Activated naive CD8-positive, alpha-beta T cell treated with anti-CD3 and anti-CD28 coated beads, Interleukin-2, amount 50 U/mL, for 24 hours (primary cell): ENCODE data around the gene TTI1.
A peak's percentile ranks its signal among the peaks of the same experiment; 100 is the strongest.

Experiments
- ATAC-seq: fragments of 150-1000 bp; cut with Tn5 transposase; one replicate; pipeline ENCODE4 v1.10.0; 2021
- DNase-seq: peaks from one replicate; pipeline ENCODE4 v3.0.0; 2021
- H3K27ac Mint-ChIP-seq: one replicate; pipeline ENCODE4 v1.8.0; 2021; ENCODE audit warnings: mild to moderate bottlenecking, mixed read lengths
- H3K27me3 Mint-ChIP-seq: one replicate; pipeline ENCODE4 v1.8.0; 2021; ENCODE audit warnings: mixed read lengths
- H3K36me3 Mint-ChIP-seq: one replicate; pipeline ENCODE4 v1.8.0; 2021; ENCODE audit warnings: low read depth, mixed read lengths
- H3K4me1 Mint-ChIP-seq: one replicate; pipeline ENCODE4 v1.8.0; 2021; ENCODE audit warnings: mixed read lengths
- H3K4me3 Mint-ChIP-seq: one replicate; pipeline ENCODE4 v1.8.0; 2021; ENCODE audit warnings: mild to moderate bottlenecking, moderate library complexity, mixed read lengths
- H3K9me3 Mint-ChIP-seq: one replicate; pipeline ENCODE4 v1.8.0; 2021; ENCODE audit warnings: mixed read lengths

TTI1 gene

DNA sequence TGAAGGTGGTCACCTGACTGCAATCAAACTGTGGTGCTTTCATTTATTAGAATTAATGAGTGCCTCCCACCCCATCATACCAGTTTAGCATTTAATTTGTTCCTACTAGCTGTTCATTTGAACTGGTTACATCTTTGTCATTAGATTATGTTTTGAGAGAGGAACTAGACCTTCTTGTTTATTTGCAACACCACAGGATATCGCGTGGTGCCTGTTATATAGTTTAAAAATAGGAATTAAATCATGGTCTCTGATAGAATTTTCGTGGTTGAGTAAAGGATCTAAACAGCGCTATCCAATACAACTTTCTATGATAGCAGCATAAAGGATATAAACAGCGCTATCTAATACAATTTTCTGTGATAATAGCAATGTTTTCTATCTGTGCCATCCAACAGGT is 3.1 kb upstream of the TTI1 start:
- no peak for ATAC-seq
- H3K27ac Mint-ChIP-seq = no peak overlapping the region
- peaks cover 49% of the 10 kb centered on the region for H3K36me3 Mint-ChIP-seq
- DNase-seq = no peak
- H3K27me3 Mint-ChIP-seq = no peaks in the 10 kb centered on the region
- peak overlapping the region; percentile 32 for H3K4me3 Mint-ChIP-seq
- H3K4me1 Mint-ChIP-seq = peaks cover 62% of the 10 kb centered on the region
- no peaks in the 10 kb centered on the region for H3K9me3 Mint-ChIP-seq

DNA sequence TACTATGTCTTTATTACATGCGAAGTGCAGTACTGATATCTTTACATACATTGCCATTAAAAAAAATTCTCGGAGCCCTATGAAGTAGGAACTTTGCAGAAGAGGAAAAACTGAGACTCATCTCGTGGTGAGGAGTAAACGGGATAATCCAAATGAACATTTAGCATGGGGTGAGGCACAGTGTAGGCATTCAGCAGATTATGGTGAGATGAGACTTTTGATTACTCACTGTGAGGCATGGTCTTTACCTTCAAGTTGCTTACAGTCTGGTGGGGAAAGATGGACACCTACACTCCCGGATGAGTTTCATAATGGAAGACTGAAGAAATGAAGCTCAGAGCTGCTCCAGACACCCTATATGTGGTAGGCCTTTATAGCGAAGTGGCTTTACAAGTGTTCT is 1.7 kb upstream of the TTI1 start:
- no peaks in the 10 kb centered on the region for H3K27me3 Mint-ChIP-seq
- H3K27ac Mint-ChIP-seq = peak overlapping the region; percentile 98
- peaks cover 66% of the 10 kb centered on the region for H3K4me1 Mint-ChIP-seq
- ATAC-seq = no peak
- peak overlapping the region; percentile 89 for H3K4me3 Mint-ChIP-seq
- H3K9me3 Mint-ChIP-seq = no peaks in the 10 kb centered on the region
- no peak for DNase-seq
- H3K36me3 Mint-ChIP-seq = peaks cover 47% of the 10 kb centered on the region

DNA sequence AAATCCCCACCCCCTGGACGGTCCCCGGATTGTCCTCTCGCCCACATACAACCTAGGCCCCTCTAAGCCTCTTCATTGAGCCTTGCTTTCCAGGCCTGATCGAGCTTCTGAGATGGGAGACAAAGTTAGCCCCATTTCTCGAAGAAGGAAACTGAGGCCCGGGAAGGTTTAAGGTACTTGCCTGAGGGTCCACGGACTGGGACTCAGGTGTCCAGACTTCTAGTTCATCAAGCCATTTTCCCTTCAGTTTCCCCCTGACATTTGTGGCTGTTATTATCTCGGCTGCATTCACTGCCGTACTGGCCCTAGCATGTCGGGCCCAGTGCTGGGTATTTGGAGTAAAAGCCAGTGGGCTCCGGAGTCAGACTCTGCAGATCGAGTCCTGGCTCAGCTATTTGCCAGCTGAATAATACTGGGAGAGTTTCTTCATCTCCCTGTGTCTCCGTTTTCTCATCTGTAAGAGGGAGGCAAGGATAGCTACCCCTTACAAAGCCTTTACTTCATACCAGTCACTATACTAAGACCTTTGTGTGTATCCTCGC is 923 bp upstream of the TTI1 start:
- ATAC-seq = no peak
- peaks cover 74% of the 10 kb centered on the region for H3K4me1 Mint-ChIP-seq
- H3K27me3 Mint-ChIP-seq = no peaks in the 10 kb centered on the region

DNA sequence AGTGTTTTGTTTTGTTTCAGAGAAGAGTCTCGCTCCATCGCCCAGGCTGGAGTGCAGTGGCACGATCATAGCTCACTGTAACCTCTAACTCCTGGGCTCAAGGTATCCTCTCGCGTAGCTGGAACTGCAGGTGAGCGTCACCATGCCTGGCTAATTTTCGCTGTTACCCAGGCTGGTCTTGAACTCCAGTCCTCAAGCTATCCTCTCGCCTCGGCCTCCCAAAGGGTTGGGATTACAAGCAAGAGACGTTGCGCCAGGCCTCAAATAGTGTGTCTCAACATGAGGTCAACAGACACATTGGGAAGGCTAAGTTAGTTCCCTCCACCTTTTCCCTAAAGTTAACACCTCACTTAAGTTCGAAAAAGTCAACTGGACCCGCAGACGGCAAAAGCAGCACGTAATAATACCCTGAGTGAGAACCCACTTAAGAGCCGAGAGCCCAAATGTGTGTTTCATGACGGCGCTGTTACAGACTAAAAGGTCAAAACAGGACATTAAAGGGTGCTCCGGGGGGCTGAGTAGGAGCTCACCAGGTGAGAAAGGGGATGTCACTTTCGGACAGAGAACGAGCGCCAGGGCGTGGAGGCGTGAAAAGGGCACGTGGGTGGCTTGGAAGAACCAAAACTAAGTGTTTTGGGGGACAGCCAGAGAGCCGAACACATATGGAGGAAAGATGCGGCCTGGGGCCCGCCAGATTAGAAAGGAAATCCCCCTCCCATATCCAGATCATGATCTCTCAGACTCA is 499 bp downstream of the TTI1 start:
- Mint-ChIP-seq H3K27ac (peak overlapping the region; percentile 98), H3K4me3 (peak overlapping the region; percentile 89), H3K36me3 (peaks cover 61% of the 10 kb centered on the region), H3K27me3 (no peaks in the 10 kb centered on the region), H3K4me1 (peaks cover 79% of the 10 kb centered on the region), H3K9me3 (no peaks in the 10 kb centered on the region)
- peak; percentile 71 for DNase-seq
- peak; percentile 45 for ATAC-seq

More for the DNA sequence above, 923 bp upstream of the TTI1 start:
- Mint-ChIP-seq H3K4me3 (peak overlapping the region; percentile 89), H3K36me3 (peaks cover 51% of the 10 kb centered on the region), H3K9me3 (no peaks in the 10 kb centered on the region), H3K27ac (peak overlapping the region; percentile 98)
- DNase-seq = no peak

DNA sequence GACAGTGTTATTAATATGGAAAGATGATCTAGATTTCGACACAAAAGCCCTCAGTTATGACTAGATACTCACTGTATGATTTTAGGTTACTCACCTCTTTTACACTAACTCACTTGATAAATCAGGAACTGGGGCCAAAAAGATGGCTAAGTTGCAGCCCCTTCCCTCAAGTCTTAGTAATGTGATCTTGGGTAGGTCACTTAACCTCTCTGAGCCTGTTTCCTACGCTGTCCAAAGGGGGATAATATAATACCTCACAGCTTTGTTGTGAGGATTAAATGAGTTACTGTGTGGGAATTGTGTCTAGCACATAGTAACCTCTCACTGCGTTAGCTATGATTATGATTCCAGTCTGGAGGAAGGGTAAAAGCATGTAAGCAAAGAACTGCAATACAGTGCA is 1.3 kb downstream of the TTI1 start:
- Mint-ChIP-seq H3K27ac (peak overlapping the region; percentile 98), H3K4me1 (peaks cover 72% of the 10 kb centered on the region), H3K27me3 (no peaks in the 10 kb centered on the region), H3K36me3 (peaks cover 55% of the 10 kb centered on the region), H3K9me3 (no peaks in the 10 kb centered on the region), H3K4me3 (peak overlapping the region; percentile 89)
- DNase-seq = no peak
- ATAC-seq = no peak

DNA sequence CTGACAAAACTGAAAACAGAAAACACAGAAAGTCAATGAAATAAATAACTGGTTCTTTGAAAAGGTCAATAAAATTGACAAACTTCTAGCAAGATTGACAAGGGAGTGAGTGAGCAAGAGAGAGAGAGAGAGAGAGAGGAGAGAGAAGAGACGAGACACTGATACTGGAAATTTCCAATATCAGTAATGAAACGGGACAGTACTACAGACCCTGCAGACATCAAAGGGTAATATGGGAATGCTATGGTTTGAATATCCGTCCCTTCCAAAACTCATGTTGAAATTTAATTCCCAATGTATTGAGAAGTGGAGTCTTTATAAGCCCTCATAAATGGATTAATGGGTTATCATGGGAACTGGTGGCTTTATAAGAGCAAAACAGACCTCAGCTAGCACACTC is 3.8 kb downstream of the TTI1 start:
- peaks cover 59% of the 10 kb centered on the region for H3K4me1 Mint-ChIP-seq
- no peak overlapping the region for H3K27ac Mint-ChIP-seq
- H3K4me3 Mint-ChIP-seq = no peak overlapping the region
- H3K9me3 Mint-ChIP-seq = no peaks in the 10 kb centered on the region
- DNase-seq = no peak
- ATAC-seq = no peak
- H3K36me3 Mint-ChIP-seq = peaks cover 49% of the 10 kb centered on the region
- no peaks in the 10 kb centered on the region for H3K27me3 Mint-ChIP-seq

DNA sequence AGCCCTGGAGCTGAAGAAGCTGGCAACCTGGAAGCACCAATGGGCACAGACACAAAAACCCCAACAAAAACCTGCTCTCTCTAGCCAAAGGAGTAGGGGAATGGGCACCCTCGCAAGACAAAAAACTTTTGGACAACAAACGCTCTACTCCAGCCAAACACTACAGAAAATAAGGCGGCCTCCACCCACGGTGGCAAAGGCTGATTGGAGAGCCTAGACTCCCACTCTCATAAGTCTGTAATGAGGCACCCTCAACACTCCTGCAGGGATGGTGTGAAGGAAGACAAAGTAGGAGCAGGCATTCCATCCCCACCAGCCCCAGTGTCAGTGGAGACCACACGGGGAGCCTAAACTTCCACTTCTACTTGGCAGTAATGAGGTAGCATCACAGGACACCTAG is 8.8 kb downstream of the TTI1 start:
- H3K27ac Mint-ChIP-seq = no peak overlapping the region
- no peak for DNase-seq
- no peaks in the 10 kb centered on the region for H3K9me3 Mint-ChIP-seq
- H3K36me3 Mint-ChIP-seq = peaks cover 38% of the 10 kb centered on the region
- no peaks in the 10 kb centered on the region for H3K27me3 Mint-ChIP-seq
- ATAC-seq = no peak
- H3K4me1 Mint-ChIP-seq = peaks cover 37% of the 10 kb centered on the region
- no peak overlapping the region for H3K4me3 Mint-ChIP-seq

DNA sequence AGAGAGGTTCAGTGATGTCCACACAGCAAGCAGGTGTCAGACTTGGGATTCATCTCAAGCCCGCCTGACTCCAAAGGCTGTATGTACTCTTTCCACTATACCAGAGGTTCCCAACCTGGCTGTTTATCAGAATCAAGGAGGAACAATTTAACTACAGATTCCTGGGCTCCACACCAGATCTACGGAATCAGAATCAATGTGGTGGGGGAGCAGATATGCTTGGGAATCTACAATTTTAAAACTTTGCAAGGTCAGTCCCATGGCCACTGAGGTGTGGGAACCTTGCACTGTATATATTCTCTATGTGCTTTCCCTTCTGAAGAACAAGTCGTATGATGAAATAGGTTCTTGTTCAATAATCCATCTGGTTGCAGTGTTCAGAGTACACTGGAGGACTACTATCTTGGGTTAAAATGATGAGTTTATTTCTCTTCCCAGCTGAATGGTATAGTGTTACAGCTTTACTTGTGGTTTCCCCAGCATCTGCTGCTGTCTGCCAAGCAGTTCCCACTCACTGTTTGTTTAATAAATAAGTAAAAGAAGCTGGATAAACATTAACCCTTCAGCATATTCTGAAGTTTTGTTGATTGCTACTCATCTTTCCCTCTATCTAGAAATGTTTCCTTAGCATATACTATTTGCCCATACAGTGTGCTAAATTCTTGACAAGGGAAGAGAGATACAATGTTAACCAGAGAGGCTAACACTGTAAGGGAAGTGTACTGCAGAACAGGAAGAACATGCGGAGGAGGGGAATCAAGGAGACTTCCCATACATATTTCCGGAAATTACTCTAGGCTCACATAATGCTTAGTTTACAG is 9.9 kb downstream of the TTI1 start:
- DNase-seq (no peak), ATAC-seq (no peak)
- no peak overlapping the region for H3K4me3 Mint-ChIP-seq
- no peak overlapping the region for H3K27ac Mint-ChIP-seq
- no peaks in the 10 kb centered on the region for H3K27me3 Mint-ChIP-seq
- H3K9me3 Mint-ChIP-seq = peaks cover 2% of the 10 kb centered on the region
- peaks cover 27% of the 10 kb centered on the region for H3K4me1 Mint-ChIP-seq
- peaks cover 41% of the 10 kb centered on the region for H3K36me3 Mint-ChIP-seq

DNA sequence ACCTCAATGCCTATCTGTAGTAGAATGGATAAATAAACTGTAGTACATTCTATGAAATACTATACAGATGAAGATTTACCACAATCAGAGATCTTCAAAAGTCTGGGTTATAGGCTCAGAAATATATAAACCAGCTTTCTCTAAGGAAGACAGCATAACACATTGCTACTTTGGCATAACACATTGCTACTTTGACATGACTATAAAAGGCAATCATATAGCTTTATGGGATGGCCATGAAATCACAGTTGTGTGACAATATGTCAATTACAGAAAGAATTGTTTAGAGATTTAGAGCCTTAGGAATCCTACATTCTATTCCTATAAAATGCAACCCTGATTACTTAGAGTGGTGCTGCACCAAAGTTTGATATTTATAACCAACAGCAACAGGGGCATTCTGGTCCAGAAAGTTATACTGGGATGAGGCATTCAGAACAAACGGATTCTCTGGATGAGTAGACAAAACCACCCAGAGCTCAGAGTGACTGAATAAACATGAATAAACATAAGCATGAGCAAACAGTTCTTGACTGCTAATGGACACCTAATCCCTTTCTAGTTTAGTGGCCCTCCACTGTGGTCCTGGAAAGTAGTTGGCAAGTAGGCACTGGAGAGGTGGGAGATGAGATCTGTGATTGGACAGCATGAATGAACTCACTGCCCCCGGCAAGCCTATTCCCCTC is 12.0 kb downstream of the TTI1 start:
- Mint-ChIP-seq H3K4me3 (no peak overlapping the region), H3K4me1 (peaks cover 16% of the 10 kb centered on the region), H3K36me3 (peaks cover 51% of the 10 kb centered on the region), H3K9me3 (peaks cover 8% of the 10 kb centered on the region), H3K27ac (no peak overlapping the region), H3K27me3 (no peaks in the 10 kb centered on the region)
- DNase-seq = no peak
- ATAC-seq = no peak

DNA sequence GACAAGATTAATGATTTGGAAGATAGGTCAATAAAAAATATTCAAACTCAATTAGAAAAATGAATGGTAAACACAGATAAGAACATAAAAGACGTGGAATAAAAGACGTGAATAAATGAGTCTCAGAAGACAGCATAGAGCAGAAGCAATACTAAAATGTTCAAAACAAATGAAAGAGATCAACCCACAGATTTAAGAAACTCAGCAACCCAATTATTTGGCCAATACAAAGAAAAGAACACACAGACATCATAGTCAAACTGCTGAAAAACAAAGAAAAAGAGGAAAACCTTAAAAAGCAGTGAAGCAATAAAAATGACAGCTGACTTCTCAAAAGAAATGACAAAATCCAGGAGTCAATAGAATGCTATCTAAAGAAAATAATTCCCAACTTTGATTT is 14.9 kb downstream of the TTI1 start:
- Mint-ChIP-seq H3K9me3 (peaks cover 8% of the 10 kb centered on the region), H3K27me3 (no peaks in the 10 kb centered on the region), H3K4me3 (no peak overlapping the region), H3K36me3 (peaks cover 68% of the 10 kb centered on the region), H3K27ac (no peak overlapping the region), H3K4me1 (peaks cover 9% of the 10 kb centered on the region)
- DNase-seq (no peak), ATAC-seq (no peak)

DNA sequence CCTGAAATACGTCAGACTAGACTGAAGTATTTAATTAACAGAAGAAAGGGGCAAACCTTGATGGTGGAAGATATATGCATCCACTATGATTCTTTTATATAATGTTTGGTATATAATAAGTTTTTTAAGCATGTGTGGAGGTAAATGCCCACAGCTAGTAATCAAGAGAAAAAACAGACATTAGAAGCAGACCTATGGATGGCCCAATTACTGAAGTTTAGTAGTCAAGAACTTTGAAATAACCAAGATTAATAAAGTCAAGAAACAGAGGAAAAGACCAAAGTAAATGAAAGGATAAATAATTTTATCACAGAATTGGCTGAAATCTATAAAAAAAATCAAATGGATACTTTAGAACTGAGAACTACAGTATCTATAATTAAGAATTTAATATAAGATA is 15.3 kb downstream of the TTI1 start:
- Mint-ChIP-seq H3K4me1 (peaks cover 9% of the 10 kb centered on the region), H3K4me3 (no peak overlapping the region), H3K27me3 (no peaks in the 10 kb centered on the region), H3K36me3 (peaks cover 72% of the 10 kb centered on the region), H3K27ac (no peak overlapping the region), H3K9me3 (peaks cover 8% of the 10 kb centered on the region)
- DNase-seq (no peak), ATAC-seq (no peak)

DNA sequence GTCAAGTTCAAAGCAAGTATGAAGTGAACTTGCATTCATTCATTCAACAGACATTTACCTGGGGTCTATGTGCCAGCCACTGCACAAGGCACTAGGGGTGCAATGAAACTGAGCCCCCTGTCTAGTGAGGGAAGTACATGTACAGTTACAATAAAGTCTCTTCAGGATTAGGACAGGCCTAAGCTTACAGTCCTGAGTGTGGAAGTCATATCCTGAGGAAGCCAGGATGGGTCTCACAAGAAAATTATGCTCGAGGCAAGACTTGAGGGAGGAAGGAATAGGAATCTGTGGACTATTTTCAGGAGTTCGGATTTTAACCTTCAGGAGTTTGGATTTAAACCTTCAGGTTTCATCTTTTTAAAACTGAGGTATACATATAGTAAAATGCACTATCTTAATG is 19.4 kb downstream of the TTI1 start:
- peaks cover 74% of the 10 kb centered on the region for H3K36me3 Mint-ChIP-seq
- peaks cover 8% of the 10 kb centered on the region for H3K9me3 Mint-ChIP-seq
- no peaks in the 10 kb centered on the region for H3K27me3 Mint-ChIP-seq
- ATAC-seq (no peak), DNase-seq (no peak)
- H3K4me3 Mint-ChIP-seq = no peak overlapping the region
- H3K4me1 Mint-ChIP-seq = no peaks in the 10 kb centered on the region
- H3K27ac Mint-ChIP-seq = no peak overlapping the region

DNA sequence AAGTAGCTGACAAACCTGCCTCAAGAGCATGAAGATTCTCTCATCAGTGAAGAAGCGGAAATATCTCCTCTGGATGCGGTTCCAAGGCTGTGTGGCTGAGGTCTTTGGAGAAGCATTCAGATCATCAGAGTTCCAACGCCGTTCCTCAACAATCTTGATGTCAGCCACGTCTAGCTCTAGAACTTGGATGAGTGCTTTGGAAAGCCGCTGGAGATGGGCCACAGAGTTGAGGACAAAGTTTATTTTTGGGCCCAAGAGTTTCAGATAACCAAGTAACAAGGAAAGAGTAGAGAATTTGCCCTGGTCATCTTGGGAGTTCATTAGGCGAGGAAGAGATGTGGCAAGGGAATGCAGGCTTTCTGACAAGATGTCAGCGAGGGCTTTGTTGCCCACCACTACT is 20.9 kb downstream of the TTI1 start:
- H3K27me3 Mint-ChIP-seq = no peaks in the 10 kb centered on the region
- H3K4me1 Mint-ChIP-seq = no peaks in the 10 kb centered on the region

DNA sequence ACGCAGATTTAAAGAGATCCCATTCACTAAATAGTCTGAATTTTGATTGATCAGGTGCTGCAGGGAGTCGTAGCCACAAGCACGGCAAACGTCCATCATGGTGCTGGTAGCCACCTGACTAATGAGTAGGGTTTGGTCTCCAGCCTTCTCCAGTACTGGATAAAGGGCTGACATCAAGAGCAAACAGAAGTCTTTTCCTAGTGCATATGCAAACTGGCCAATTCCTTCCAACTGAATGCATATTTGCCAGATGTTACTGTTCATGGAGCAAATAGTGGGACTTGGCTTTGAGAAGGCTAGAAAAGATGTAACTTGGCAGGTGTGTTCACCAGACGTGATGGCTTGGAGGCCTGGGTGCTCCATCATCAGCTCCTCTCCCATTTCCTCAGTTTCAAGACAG is 21.6 kb downstream of the TTI1 start:
- peaks cover under 1% of the 10 kb centered on the region for H3K4me1 Mint-ChIP-seq
- H3K27me3 Mint-ChIP-seq = no peaks in the 10 kb centered on the region
- ATAC-seq = no peak
- H3K36me3 Mint-ChIP-seq = peaks cover 54% of the 10 kb centered on the region
- no peak overlapping the region for H3K27ac Mint-ChIP-seq
- H3K9me3 Mint-ChIP-seq = no peaks in the 10 kb centered on the region
- H3K4me3 Mint-ChIP-seq = no peak overlapping the region
- DNase-seq = no peak

More for the DNA sequence above, 20.9 kb downstream of the TTI1 start:
- peaks cover 60% of the 10 kb centered on the region for H3K36me3 Mint-ChIP-seq
- H3K9me3 Mint-ChIP-seq = no peaks in the 10 kb centered on the region
- no peak overlapping the region for H3K4me3 Mint-ChIP-seq
- no peak overlapping the region for H3K27ac Mint-ChIP-seq
- no peak for DNase-seq
- ATAC-seq = no peak
